ENCODE data around the gene RPS27A.
"Not testable (repeated sequence)": the region's sequence is repeated elsewhere in the genome, so short reads cannot be mapped to it uniquely, and the experiment has no call there.

The RPS27A gene

GRCh38 chr2:55232084-55232862 is at the start of gene RPS27A, which contains the start of gene CLHC1:
TSS of gene RPS27A (plus strand) at chr2:55232688. CDS start at chr2:55232825, 137 bp downstream.
TSS of gene CLHC1 (minus strand) at chr2:55232293. CDS start at chr2:55222411, 9,882 bp downstream.
- DNase-seq (ENCODE audit: low read depth), result peak; percentile 98
- TF ChIP-seq, protein P1, sequence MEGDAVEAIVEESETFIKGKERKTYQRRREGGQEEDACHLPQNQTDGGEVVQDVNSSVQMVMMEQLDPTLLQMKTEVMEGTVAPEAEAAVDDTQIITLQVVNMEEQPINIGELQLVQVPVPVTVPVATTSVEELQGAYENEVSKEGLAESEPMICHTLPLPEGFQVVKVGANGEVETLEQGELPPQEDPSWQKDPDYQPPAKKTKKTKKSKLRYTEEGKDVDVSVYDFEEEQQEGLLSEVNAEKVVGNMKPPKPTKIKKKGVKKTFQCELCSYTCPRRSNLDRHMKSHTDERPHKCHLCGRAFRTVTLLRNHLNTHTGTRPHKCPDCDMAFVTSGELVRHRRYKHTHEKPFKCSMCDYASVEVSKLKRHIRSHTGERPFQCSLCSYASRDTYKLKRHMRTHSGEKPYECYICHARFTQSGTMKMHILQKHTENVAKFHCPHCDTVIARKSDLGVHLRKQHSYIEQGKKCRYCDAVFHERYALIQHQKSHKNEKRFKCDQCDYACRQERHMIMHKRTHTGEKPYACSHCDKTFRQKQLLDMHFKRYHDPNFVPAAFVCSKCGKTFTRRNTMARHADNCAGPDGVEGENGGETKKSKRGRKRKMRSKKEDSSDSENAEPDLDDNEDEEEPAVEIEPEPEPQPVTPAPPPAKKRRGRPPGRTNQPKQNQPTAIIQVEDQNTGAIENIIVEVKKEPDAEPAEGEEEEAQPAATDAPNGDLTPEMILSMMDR (conservative IDR thresholded peaks at IDR 0.05; ENCODE audit: low read depth, low read length), result no peak
- H3K4me3 ChIP-seq (ENCODE audit: low read depth, low read length), result peak within 1 kb of the TSS; percentile 77

DNA sequence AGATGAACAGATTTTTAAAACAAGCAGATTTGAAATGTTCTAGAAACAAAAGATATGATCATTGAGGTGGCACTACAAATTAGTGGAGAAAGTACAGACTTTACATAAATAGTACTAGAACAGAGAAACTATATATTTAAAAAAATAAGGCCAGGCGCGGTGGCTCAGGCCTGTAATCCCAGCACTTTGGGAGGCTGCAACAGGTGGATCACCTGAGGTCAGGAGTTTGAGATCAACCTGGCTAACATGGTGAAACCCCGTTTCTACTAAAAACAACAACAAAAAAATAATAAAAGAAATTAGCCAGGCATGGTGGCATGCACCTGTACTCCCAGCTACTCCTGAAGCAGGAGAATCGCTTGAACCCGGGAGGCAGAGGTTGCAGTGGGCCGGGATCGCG is 45.7 kb upstream of the RPS27A start:
- H3K4me3 ChIP-seq (ENCODE audit: low read depth, low read length); DNase-seq (ENCODE audit: low read depth): not testable (repeated sequence)

GRCh38 chr2:55191888-55192287 is 40.6 kb upstream of the RPS27A start:
- not testable (repeated sequence) for H3K4me3 ChIP-seq (ENCODE audit: low read depth, low read length); DNase-seq (ENCODE audit: low read depth)

- TF ChIP-seq, protein P1 (conservative IDR thresholded peaks at IDR 0.05; ENCODE audit: low read depth, low read length), result no peak
- no peak overlapping the region for H3K4me3 ChIP-seq (ENCODE audit: low read depth, low read length)
- DNase-seq (ENCODE audit: low read depth), result no peak
Measured at GRCh38 chr2:55196526-55196925, 36.0 kb upstream of the RPS27A start.

GRCh38 chr2:55200416-55200815 is 32.1 kb upstream of the RPS27A start:
- TF ChIP-seq, protein P1 (conservative IDR thresholded peaks at IDR 0.05; ENCODE audit: low read depth, low read length), result no peak
- no peak overlapping the region for H3K4me3 ChIP-seq (ENCODE audit: low read depth, low read length)
- no peak for DNase-seq (ENCODE audit: low read depth)

GRCh38 chr2:55204536-55204935 is 28.0 kb upstream of the RPS27A start:
- TF ChIP-seq, protein P1 (conservative IDR thresholded peaks at IDR 0.05; ENCODE audit: low read depth, low read length), result no peak
- no peak overlapping the region for H3K4me3 ChIP-seq (ENCODE audit: low read depth, low read length)
- no peak for DNase-seq (ENCODE audit: low read depth)

GRCh38 chr2:55204950-55205349 is 27.5 kb upstream of the RPS27A start:
- no peak overlapping the region for H3K4me3 ChIP-seq (ENCODE audit: low read depth, low read length)
- TF ChIP-seq, protein P1 (conservative IDR thresholded peaks at IDR 0.05; ENCODE audit: low read depth, low read length), result no peak
- no peak for DNase-seq (ENCODE audit: low read depth)

GRCh38 chr2:55213822-55214221 is 18.7 kb upstream of the RPS27A start:
- TF ChIP-seq, protein P1 (conservative IDR thresholded peaks at IDR 0.05; ENCODE audit: low read depth, low read length), result no peak
- no peak overlapping the region for H3K4me3 ChIP-seq (ENCODE audit: low read depth, low read length)
- no peak for DNase-seq (ENCODE audit: low read depth)

Data from choroid plexus epithelial cell (primary cell).